NCI-H2196 (cell line): ENCODE results near the gene ERN1.

Experiments used
- DNase-seq: peaks from one replicate; lab custom pipeline; 2025; ENCODE audit not compliant: unreplicated experiment; lab: John Stamatoyannopoulos, UW

The ERN1 gene

DNA sequence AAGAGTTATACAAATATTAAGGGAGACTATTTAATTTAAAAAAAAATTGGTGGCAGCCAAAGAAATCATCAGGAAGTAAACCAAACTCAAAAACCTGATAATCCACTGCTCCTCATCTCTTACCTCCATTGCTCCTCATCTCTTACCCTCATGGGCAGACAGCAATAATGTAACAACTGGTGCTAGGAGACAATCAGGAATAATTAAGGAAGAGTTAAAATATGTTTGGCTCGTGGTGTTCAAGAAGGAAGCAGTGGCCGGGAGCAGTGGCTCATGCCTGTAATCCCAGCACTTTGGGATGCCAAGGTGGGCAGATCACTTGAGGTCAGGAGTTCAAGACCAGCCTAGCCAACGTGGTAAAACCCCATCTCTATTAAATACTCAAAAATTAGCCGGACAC, 18.1 kb downstream of the ERN1 start:
- DNase-seq = no peak

DNA sequence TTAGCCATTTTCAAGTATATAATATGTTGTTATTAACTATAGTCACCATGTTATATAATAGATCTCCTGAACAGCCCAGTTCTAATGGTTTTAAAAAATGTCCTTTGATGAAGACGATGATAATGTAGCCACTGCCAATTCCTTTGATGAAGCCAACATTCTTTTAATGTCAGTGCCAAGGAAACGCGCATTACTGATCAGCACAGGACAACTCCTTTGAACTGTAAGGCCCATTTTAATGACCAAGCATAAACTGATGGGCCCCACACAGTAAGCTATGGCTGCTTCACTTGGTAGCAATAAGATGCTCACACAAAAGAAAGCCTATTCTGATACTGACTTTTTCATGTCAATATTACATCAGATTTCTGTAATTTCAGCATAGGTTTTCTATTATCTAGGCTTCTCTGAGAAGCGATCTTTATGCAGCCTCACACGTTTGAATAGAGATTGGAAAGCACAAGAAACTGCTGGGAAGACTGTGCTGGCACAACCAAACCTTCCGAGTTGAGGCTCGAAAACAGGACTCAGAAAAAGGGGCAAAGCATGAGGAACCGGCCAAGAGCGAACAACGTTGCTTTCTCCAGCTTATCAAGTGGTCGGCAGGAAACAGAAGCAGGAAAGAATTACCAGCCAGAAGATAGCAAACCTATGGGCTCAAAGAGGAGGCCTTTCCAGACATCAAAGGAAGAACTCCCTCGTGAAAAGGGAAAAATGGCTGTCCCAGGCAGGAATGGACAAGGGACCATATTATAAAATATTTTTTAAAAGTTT, 19.4 kb downstream of the ERN1 start:
- no peak for DNase-seq

DNA sequence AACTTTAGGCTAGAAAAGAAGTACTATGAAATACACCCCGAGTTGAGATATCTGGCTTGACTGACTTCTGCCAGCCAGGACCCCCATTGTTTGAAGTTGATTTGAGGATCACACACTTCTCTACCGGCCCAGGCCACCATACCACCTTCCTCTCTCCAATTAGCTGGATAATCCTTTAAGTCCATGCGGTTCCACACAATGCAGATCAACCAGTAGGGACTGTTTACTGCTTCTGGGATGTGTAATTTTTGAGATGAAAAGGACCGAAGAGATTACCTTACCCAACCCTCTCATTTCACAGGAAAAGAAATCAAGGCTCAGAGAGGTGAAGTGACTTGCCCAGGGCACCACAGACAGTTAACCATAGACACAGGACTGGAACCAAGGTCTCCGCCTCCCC, 20.5 kb downstream of the ERN1 start:
- no peak for DNase-seq

DNA sequence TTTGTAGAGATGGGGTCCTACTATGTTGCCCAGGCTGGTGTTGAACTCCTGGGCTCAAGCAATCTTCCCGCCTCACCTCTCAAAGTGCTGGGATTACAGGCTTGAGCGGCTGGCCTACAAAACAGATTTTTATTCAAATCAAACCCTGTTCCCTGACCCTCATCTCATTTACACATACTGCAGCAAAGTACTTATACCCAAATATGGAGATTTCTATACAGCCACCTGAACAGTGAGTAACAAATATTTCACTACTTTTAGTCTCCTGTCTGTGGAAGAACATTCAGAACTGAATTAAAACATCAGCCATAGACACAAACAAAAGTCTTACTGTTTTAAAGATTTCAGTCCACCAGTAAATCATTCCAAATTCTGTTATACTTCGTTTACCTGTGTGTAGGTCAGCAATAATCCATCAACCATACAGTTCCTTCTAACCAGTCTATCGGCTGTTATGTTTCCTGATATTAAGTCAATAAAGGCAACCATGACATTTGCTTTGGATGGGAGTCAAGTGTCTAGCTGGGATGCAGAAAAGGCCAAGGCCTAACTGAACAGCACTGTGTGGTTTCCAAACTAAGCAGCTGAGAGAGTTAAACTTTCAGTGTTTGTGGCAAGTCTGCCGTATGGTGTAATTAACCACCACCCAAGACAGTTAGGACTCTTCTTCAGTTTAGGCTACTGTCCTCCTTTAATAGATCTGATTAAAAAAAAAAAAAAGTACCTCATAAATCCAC, 22.3 kb downstream of the ERN1 start:
- peak; percentile 54 for DNase-seq

- no peak for DNase-seq
Observed at GRCh38 chr17:64106918-64107317, 23.0 kb downstream of the ERN1 start.

DNA sequence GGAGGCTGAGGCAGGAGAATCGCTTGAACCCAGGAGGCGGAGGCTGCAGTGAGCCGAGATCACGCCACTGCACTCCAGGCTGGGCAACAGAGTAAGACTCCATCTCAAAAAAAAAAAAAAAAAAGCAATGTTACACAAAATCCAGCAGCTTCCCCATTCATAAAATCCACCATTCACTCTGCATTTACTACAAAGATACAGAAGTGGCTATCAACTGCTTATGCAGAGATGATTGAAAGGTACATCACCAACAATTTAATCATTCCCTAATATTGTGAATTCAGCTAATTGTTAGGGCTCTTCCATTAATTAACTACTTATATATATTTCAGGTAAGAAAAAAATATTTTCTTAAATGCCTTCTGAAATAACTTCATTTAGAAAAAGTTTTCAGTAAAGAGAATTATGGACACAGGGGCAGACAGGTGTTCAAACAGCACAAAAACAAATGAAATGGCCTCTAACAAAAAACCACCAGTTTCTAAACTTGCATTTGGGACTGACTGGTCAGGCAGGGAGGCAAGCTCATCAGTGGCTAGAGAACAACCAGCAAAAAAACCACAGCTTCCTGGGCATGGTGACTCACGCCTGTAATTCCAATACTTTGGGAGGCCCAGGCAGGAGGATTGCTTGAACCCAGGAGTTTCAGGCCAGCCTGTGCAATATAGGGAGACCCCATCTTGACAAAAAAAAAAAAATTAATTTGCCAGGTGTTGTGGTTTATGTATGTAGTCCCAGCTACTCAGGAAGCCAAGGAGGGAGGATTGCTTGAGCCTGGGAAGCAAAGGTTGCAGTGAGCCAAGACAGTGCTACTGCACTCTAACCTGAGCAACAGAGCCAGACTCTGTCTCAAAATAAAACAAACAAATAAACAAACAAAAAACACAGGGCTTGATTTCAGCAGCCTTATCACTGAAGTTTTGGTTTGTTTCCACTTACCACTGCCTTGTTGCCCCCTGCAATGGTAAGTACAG, 26.3 kb downstream of the ERN1 start:
- no peak for DNase-seq

- DNase-seq = no peak
Observed at GRCh38 chr17:64102627-64103390, 27.1 kb downstream of the ERN1 start.

- DNase-seq = no peak
Observed at GRCh38 chr17:64099543-64099942, 30.4 kb downstream of the ERN1 start.

DNA sequence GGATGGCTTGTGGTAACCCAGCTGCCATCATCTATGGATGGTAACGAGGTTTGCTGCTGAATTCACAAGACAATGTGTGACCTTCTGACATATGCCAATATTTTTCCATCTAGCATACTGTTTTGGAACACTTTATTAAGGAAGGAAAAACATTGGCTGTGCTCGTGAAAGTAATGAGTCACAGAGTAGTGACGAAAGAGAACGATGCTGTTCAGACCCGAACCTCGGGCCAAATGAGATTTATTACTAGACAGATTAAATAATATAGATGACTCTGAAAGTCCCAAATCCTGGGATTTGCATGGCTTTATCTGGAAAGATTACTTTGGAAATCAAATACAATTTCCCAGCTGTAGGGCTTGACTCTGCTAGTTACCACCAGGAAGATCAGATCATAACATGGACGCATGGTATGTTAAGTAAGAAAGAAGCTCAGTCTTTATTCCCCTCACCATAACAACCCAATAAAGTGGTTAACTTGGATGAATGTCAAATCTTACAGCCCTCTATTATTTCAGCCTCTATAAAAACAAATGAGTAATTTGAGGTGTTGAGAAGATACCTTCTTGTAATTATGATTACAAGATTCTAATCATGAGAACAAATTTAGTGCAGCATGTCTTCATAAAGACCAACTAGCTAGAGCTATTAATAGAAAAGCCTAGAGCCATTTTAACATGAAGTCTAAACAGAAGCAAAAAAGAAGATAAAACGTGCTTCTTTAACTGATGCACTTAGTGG, 32.6 kb downstream of the ERN1 start:
- no peak for DNase-seq

DNA sequence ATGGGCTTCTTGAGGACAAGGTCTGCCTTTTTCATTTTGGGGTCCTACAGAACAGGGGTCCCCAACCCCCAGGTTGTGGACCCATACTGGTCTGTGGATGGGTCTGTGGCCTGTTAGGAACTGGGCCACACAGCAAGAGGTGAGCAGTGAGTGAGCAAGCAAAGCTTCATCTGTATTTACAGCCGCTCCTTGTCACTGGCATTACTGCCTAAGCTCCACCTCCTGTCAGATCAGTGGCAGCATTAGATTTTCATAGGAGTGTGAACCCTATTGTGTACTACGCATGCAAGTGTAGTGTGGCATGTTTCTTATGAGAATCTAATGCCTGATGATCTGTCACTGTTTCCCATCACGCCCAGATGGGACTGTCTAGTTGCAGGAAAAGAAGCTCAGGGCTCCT, 33.9 kb downstream of the ERN1 start:
- DNase-seq = no peak

DNA sequence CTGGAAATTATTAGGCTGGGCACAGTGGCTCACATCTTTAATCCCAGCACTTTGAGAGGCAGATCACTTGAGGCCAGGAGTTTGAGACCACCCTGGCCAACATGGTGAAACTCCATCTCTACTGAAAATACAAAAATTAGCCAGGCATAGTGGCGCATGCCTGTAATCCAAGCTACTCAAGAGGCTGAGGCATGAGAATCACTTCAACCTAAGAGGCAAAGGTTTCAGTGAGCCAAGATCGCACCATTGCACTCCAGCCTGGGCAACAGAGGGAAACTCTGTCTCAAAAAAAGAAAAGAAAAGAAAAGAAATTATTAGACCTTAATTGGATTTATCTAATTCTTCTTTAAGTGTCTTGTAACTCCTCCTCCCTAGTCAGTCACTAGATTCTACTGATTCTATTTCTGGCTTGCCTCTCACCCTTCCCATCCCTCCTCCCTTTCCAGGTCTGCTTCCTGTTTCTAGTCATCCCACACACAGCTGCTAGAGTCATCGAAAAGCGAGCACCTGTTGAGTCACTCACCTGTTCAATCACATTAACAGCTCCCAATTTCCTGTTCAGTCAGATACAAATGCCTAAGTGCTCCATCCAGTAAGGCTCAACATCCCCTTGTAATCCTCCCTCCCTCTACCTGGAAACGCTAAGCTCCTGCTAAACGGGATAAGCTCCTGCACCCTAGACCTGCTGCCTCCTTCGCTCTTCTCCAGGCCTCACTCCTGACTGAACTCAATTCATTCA, 34.6 kb downstream of the ERN1 start:
- DNase-seq = peak; percentile 38

DNA sequence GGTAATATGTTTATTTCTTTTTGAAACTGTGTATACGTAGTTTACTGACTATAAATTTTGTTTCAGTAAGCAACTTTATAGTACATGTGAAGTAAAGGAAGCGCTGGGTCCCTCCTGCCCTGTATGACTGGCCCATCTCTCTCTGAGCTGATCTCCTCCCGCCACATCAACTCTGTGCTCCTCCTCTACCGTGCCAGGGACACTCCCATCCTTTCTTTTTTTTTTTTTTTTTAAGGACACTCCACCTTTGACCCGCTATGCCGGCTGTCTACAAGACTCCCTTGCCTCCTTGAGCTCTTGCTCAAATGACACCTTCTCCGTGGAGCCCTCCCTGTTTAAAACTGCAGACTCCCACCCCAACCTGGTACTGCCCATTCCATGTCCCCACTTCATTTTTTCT, 35.5 kb downstream of the ERN1 start:
- DNase-seq = no peak

- no peak for DNase-seq
Observed at GRCh38 chr17:64092952-64093451, 36.9 kb downstream of the ERN1 start.

DNA sequence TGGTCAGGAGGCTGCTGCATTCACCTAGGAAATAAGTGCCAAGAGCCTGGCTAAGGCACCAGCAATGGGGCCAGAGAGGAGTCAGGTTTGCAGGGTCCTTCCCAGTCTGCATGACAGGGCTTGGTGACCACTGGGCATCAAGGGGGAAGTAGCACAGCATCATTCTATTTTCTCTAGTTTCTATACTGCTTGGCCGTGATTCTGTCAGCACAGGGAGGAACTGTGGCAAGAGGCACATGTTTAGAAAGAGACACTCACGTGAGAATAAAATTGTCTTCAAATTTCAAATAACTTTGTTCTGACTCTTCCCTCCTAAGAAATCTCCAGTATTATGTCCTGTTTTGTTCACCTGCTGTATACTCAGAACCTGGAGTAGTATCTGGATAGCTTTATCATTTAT, 37.8 kb downstream of the ERN1 start:
- no peak for DNase-seq

GRCh38 chr17:64091571-64091970, 38.4 kb downstream of the ERN1 start:
- no peak for DNase-seq

DNA sequence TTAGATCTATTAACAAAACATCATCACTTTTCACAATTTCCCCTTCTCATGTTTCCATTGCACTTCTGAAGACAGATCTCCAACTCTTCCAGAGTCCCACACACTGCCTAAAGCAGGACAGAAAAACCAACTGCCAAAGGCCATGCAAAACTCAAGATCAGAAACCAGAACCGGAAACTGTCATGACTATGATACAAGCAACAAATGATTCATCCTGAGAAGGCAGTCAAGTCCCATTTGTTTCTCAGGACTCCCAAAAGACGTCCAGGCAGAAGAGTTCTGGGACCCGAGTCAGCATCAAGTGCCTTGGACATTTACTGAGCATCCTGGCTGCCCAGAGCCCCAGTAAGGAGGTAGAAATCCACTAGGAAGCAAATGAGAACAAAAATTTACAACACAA, 38.8 kb downstream of the ERN1 start:
- DNase-seq = no peak

DNA sequence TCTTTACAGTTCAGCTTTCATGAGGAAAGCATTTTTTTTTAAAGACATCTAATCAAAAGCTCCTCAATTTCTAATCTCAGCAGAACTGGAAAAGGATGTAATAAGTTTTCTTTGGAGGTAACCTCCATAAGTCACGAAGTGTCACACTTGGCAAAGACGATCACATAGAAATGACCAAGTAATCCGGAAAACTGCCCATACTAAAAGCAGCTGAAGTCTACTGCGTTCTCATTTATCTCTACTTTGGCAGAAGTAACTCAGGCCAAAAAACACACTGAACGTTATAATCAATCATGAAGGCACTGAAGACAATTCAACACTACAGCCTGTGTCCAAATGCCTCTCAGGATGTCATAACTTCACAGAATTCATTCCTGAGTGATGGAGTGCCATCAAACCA, 39.8 kb downstream of the ERN1 start:
- no peak for DNase-seq

- no peak for DNase-seq
Observed at GRCh38 chr17:64087252-64088005, 42.5 kb downstream of the ERN1 start.

- DNase-seq = no peak
Observed at GRCh38 chr17:64085650-64086005, 44.3 kb downstream of the ERN1 start.
